Ishikawa (cell line): ENCODE results near the gene PLBD2.

Experiments used
- CREB1 ChIP-seq: IDR thresholded peaks from 2 replicates; pipeline ENCODE4 v1.6.1; 2012; ENCODE audit warnings: low read depth
- EP300 ChIP-seq: IDR thresholded peaks from 2 replicates; pipeline ENCODE4 v1.6.1; 2012; ENCODE audit warnings: borderline replicate concordance
- NFIC ChIP-seq: IDR thresholded peaks from 2 replicates; pipeline ENCODE4 v1.6.1; 2012

- TF ChIP-seq EP300 (no peak), NFIC (no peak), CREB1 (no peak)
Measured at GRCh38 chr12:113420996-113421595, 62.7 kb downstream of the PLBD2 start.
